ENCODE results near the gene KBTBD13. TPM values are rescaled to one million over a fixed set of nuclear protein-coding genes. Genes with fewer than 3 reads are reported as not detected.
"Not testable (repeated sequence)": the region's sequence is repeated elsewhere in the genome, so short reads cannot be mapped to it uniquely, and the experiment has no call there.

KBTBD13 gene
- total RNA-seq, 3 donors from 2014 or later (not counting 1 experiment from before 2014, with no cell fraction given) = not detected

DNA sequence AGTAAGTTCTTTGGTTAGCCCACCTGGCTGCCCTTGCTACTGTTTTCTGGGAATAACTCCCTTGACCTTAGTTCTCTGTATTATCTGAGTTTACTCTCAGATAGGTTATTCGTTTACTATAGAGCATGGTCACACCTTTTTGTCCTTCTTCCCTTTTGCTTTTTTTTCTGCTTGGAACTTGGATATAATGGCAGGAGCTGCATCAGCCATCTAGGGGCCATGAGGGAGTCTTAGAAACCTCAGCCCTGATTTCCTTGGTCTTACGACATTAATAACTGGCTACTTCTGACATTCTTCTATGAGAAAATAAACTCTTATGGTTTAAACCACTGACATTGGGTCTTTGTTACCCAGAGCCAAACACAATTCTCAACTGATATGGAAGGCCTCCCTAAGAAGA lies 34.8 kb upstream of the KBTBD13 start:
- no peak overlapping the region for H3K27ac ChIP-seq (ENCODE audit: low read length)
- no peaks in the 10 kb centered on the region for H3K36me3 ChIP-seq (ENCODE audit: control insufficient read depth, insufficient read depth, low read length)
- no peaks in the 10 kb centered on the region for H3K9me3 ChIP-seq (ENCODE audit: control insufficient read depth, insufficient read depth, low read length)
- TF ChIP-seq, protein P1, sequence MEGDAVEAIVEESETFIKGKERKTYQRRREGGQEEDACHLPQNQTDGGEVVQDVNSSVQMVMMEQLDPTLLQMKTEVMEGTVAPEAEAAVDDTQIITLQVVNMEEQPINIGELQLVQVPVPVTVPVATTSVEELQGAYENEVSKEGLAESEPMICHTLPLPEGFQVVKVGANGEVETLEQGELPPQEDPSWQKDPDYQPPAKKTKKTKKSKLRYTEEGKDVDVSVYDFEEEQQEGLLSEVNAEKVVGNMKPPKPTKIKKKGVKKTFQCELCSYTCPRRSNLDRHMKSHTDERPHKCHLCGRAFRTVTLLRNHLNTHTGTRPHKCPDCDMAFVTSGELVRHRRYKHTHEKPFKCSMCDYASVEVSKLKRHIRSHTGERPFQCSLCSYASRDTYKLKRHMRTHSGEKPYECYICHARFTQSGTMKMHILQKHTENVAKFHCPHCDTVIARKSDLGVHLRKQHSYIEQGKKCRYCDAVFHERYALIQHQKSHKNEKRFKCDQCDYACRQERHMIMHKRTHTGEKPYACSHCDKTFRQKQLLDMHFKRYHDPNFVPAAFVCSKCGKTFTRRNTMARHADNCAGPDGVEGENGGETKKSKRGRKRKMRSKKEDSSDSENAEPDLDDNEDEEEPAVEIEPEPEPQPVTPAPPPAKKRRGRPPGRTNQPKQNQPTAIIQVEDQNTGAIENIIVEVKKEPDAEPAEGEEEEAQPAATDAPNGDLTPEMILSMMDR (IDR thresholded peaks at IDR 0.05) = no peak
- H3K4me3 ChIP-seq (ENCODE audit: low read length) = no peak overlapping the region
- no peaks in the 10 kb centered on the region for H3K4me1 ChIP-seq (ENCODE audit: control insufficient read depth, insufficient read depth, low read length)
- Mint-ChIP-seq H3K27me3 (ENCODE audit: low read depth in 2 of 2) (no peaks in the 10 kb centered on the region), H3K4me1 (no peaks in the 10 kb centered on the region), H3K27ac (no peak overlapping the region), H3K4me3 (no peak overlapping the region), H3K9me3 (no peaks in the 10 kb centered on the region), H3K36me3 (no peaks in the 10 kb centered on the region)
- WGBS (ENCODE audit: insufficient coverage) = 91% methylated on average over 2 of the region's 2 CpGs
- no peaks in the 10 kb centered on the region for H3K27me3 ChIP-seq (ENCODE audit: control insufficient read depth, insufficient read depth, low read length)
- intact Hi-C loops (cut with micrococcal nuclease) = no loop called here
- DNase-seq = no peak
- ATAC-seq = no peak

DNA sequence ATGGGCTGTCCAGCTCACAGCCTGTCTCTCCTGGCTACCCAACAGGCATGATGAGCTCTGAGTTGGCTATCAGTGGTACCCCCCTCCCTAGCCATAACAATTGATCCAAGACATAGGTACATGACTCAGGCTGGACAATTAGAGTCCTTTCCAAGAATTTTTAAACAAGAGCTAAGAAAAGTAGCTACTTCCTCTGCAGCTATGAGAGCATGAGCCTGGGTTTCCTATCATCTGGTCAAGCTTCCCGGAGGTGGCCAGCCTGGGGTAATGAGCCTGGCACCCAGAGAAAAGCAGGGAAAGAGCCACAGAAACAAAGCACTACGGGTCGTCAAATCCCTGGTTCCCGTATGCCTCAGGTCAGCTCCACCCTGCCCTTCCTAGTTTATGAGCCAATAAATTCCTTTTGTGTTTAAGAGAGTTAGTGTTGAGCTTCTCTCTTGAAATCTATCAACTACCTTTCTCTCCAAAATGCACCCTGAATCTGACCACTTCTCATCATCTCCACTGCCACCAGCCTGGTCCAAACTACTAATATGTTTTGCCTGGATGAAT lies 33.7 kb upstream of the KBTBD13 start:
- Histone ChIP-seq H3K36me3 (ENCODE audit: control insufficient read depth, insufficient read depth, low read length) (no peaks in the 10 kb centered on the region), H3K27me3 (ENCODE audit: control insufficient read depth, insufficient read depth, low read length) (no peaks in the 10 kb centered on the region), H3K4me3 (ENCODE audit: low read length) (no peak overlapping the region), H3K27ac (ENCODE audit: low read length) (no peak overlapping the region), H3K4me1 (ENCODE audit: control insufficient read depth, insufficient read depth, low read length) (no peaks in the 10 kb centered on the region), H3K9me3 (ENCODE audit: control insufficient read depth, insufficient read depth, low read length) (no peaks in the 10 kb centered on the region)
- no peak for ATAC-seq
- Mint-ChIP-seq H3K27ac (no peak overlapping the region), H3K4me3 (no peak overlapping the region), H3K27me3 (ENCODE audit: low read depth in 2 of 2) (peaks cover 0 to 3% of the 10 kb centered on the region in 2 donors), H3K36me3 (no peaks in the 10 kb centered on the region), H3K9me3 (no peaks in the 10 kb centered on the region), H3K4me1 (no peaks in the 10 kb centered on the region)
- WGBS (ENCODE audit: insufficient coverage) = 85% methylated on average over 4 of the region's 4 CpGs
- no peak for DNase-seq
- TF ChIP-seq, protein P1 (IDR thresholded peaks at IDR 0.05) = no peak
- intact Hi-C loops (cut with micrococcal nuclease) = no loop called here

DNA sequence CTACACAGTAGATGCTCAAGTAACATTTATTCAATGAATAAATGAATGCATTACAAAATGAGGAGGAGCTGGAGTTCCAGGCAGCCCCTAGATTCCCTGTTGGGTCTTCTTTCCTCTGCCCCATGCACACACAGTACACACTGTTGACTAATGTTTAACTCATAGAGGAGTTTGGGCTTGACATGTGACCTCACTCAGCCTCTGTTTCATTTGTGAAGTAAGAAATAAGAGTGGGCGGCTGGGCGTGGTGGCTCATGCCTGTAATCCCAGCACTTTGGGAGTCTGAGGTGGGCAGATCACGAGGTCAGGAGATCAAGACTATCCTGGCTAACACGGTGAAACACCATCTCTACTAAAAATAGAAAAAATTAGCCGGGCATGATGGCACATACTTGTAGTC lies 32.3 kb upstream of the KBTBD13 start:
- H3K27me3 Mint-ChIP-seq (ENCODE audit: low read depth in 2 of 2); H3K36me3 Mint-ChIP-seq; H3K9me3 ChIP-seq (ENCODE audit: control insufficient read depth, insufficient read depth, low read length); H3K4me3 ChIP-seq (ENCODE audit: low read length); H3K36me3 ChIP-seq (ENCODE audit: control insufficient read depth, insufficient read depth, low read length); H3K4me1 ChIP-seq (ENCODE audit: control insufficient read depth, insufficient read depth, low read length); H3K27ac ChIP-seq (ENCODE audit: low read length); H3K4me3 Mint-ChIP-seq; DNase-seq; H3K27ac Mint-ChIP-seq; intact Hi-C loops (cut with micrococcal nuclease); H3K4me1 Mint-ChIP-seq; H3K9me3 Mint-ChIP-seq; ATAC-seq; H3K27me3 ChIP-seq (ENCODE audit: control insufficient read depth, insufficient read depth, low read length): not testable (repeated sequence)
- WGBS (ENCODE audit: insufficient coverage) = 81% methylated on average over 5 of the region's 5 CpGs

DNA sequence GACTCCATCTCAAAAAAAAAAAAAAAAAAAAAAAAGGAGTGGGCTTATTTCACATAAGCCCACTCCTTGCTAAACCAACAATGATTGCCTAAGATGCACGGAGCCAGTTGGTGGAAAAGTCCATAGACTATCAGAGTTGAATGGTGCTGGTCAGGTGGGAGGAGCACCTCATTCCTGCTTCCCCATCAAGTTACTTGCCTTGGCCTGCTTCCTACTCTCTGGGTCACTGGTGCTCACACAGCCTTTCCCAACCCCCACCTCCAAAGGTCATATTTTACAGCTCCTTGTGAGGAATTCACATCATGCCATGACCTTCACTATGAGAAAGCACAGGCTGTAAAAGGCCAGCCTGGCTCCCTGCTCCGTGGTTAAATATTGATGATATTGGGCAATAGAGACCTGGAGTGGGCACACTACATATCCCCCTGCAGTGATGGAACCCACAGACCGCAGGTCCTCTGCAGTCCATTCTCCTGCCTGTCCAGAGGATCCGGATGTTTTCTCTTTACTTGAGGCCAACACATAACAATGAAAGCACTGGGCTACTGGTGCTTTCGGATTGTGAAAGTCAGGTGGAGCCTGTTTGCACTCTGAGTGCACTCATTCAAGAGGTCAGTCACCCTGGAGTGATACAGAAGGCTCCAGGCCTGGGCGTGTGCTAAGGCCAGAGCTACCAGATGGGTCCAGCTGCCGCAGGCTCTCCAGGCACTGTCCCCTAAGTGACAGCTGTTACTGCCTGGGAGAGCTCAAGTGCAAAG lies 31.6 kb upstream of the KBTBD13 start, which contains the start of gene SLC51B:
SLC51B (plus strand) TSS at position 664 of the 758 bp plus-strand sequence. CDS start 4,618 bp downstream, outside the sequence.
- H3K27me3 Mint-ChIP-seq (ENCODE audit: low read depth in 2 of 2) = peaks cover 0 to 3% of the 10 kb centered on the region in 2 donors
- no peak within 1 kb of the TSS for H3K27ac Mint-ChIP-seq
- Histone ChIP-seq H3K36me3 (ENCODE audit: control insufficient read depth, insufficient read depth, low read length) (no peaks in the 10 kb centered on the region), H3K9me3 (ENCODE audit: control insufficient read depth, insufficient read depth, low read length) (no peaks in the 10 kb centered on the region), H3K4me1 (ENCODE audit: control insufficient read depth, insufficient read depth, low read length) (peaks cover 9% of the 10 kb centered on the region), H3K27ac (ENCODE audit: low read length) (no peak within 1 kb of the TSS), H3K27me3 (ENCODE audit: control insufficient read depth, insufficient read depth, low read length) (no peaks in the 10 kb centered on the region), H3K4me3 (ENCODE audit: low read length) (no peak within 1 kb of the TSS)
- no peak for ATAC-seq
- 93% methylated on average over 7 of the region's 7 CpGs for WGBS (ENCODE audit: insufficient coverage)
- intact Hi-C loops (cut with micrococcal nuclease) = no loop called here
- peaks cover 9% of the 10 kb centered on the region in 2 donors for H3K4me1 Mint-ChIP-seq
- no peak for DNase-seq
- no peaks in the 10 kb centered on the region for H3K36me3 Mint-ChIP-seq
- TF ChIP-seq, protein P1 (IDR thresholded peaks at IDR 0.05) = no peak
- no peak within 1 kb of the TSS for H3K4me3 Mint-ChIP-seq
- no peaks in the 10 kb centered on the region for H3K9me3 Mint-ChIP-seq

Measured in natural killer cell (primary cell).